PC-9 (cell line): ENCODE measurements around the gene TTC28.
"Not testable (repeated sequence)": the region's sequence is repeated elsewhere in the genome, so short reads cannot be mapped to it uniquely, and the experiment has no call there.

Experiments
- CTCF ChIP-seq: fragments of 200-600 bp; sonication (generic); conservative IDR thresholded peaks from 2 replicates; pipeline ENCODE4 v1.6.1; 2017; ENCODE audit warnings: mixed run types, antibody characterized with exemption, mild to moderate bottlenecking, moderate library complexity
- EZH2 ChIP-seq: fragments of 200-600 bp; sonication (generic); IDR thresholded peaks from 2 replicates; pipeline ENCODE4 v1.8.0; 2017; ENCODE audit warnings: antibody characterized with exemption, low read depth

GRCh38 chr22:28214750-28215149 is 464.9 kb downstream of the TTC28 start:
- TF ChIP-seq CTCF, EZH2: not testable (repeated sequence)
